ENCODE data around the gene TLR8. TPM values are rescaled to one million over a fixed set of nuclear protein-coding genes. Genes with fewer than 3 reads are reported as not detected.

Gene TLR8
- total RNA-seq, 2 donors from 2014 or later = 0.26 TPM; not detected in 1

- Histone ChIP-seq H3K27me3 (no peaks in the 10 kb centered on the region), H3K36me3 (replicated peaks in 1 of 2; ENCODE audit: insufficient read depth in 1 of 2, low read depth in 2 of 2) (no peaks in the 10 kb centered on the region), H3K27ac (no peak overlapping the region), H3K4me3 (no peak overlapping the region), H3K4me1 (no peaks in the 10 kb centered on the region), H3K9me3 (no peaks in the 10 kb centered on the region)
- WGBS, 2 donors = 65 to 75% methylated on average over 4 to 5 of the region's 5 CpGs
- intact Hi-C loops (cut with DNase I) = no loop called here
- no peak for ATAC-seq
- TF ChIP-seq POLR2A (IDR thresholded peaks at IDR 0.05) (no peak), CTCF (IDR thresholded peaks at IDR 0.05) (no peak)
- no peak for DNase-seq
Observed at GRCh38 chrX:12912791-12913482, 6.5 kb downstream of the TLR8 start.

- DNase-seq (no peak), ATAC-seq (no peak)
- Histone ChIP-seq H3K27me3 (no peaks in the 10 kb centered on the region), H3K4me3 (no peak overlapping the region), H3K9me3 (no peaks in the 10 kb centered on the region), H3K27ac (no peak overlapping the region), H3K4me1 (no peaks in the 10 kb centered on the region), H3K36me3 (replicated peaks in 1 of 2; ENCODE audit: insufficient read depth in 1 of 2, low read depth in 2 of 2) (no peaks in the 10 kb centered on the region)
- WGBS, 2 donors = 67 to 79% methylated on average over 2 of the region's 2 CpGs
- TF ChIP-seq POLR2A (IDR thresholded peaks at IDR 0.05) = no peak
- TF ChIP-seq CTCF (IDR thresholded peaks at IDR 0.05) = no peak
- intact Hi-C loops (cut with DNase I) = no loop called here
Observed at GRCh38 chrX:12917753-12918152, 11.3 kb downstream of the TLR8 start.

GRCh38 chrX:12919051-12919450, 12.6 kb downstream of the TLR8 start:
- Histone ChIP-seq H3K27ac (no peak overlapping the region), H3K4me1 (no peaks in the 10 kb centered on the region), H3K4me3 (no peak overlapping the region), H3K9me3 (no peaks in the 10 kb centered on the region), H3K36me3 (replicated peaks in 1 of 2; ENCODE audit: insufficient read depth in 1 of 2, low read depth in 2 of 2) (no peaks in the 10 kb centered on the region), H3K27me3 (no peaks in the 10 kb centered on the region)
- TF ChIP-seq POLR2A (IDR thresholded peaks at IDR 0.05) (no peak), CTCF (IDR thresholded peaks at IDR 0.05) (no peak)
- intact Hi-C loops (cut with DNase I) = no loop called here
- no peak for DNase-seq
- WGBS, 2 donors = 45 to 84% methylated on average over 10 of the region's 10 CpGs
- no peak for ATAC-seq

- DNase-seq = no peak
- intact Hi-C loops (cut with DNase I) = no loop called here
- no peaks in the 10 kb centered on the region for H3K36me3 ChIP-seq (replicated peaks in 1 of 2; ENCODE audit: insufficient read depth in 1 of 2, low read depth in 2 of 2)
- H3K4me3 ChIP-seq = no peak overlapping the region
- H3K4me1 ChIP-seq = no peaks in the 10 kb centered on the region
- no peak for TF ChIP-seq POLR2A (IDR thresholded peaks at IDR 0.05)
- TF ChIP-seq CTCF (IDR thresholded peaks at IDR 0.05) = no peak
- WGBS, 2 donors = 78 to 86% methylated on average over 8 of the region's 8 CpGs
- H3K27me3 ChIP-seq = no peaks in the 10 kb centered on the region
- no peak for ATAC-seq
- no peaks in the 10 kb centered on the region for H3K9me3 ChIP-seq
- no peak overlapping the region for H3K27ac ChIP-seq
Observed at GRCh38 chrX:12919620-12920019, 13.2 kb downstream of the TLR8 start.

GRCh38 chrX:12920990-12921389, 14.6 kb downstream of the TLR8 start:
- WGBS, 2 donors = 64 to 67% methylated on average over 8 of the region's 8 CpGs
- no peak for TF ChIP-seq POLR2A (IDR thresholded peaks at IDR 0.05)
- no peak for TF ChIP-seq CTCF (IDR thresholded peaks at IDR 0.05)
- Histone ChIP-seq H3K36me3 (replicated peaks in 1 of 2; ENCODE audit: insufficient read depth in 1 of 2, low read depth in 2 of 2) (no peaks in the 10 kb centered on the region), H3K4me1 (no peaks in the 10 kb centered on the region), H3K4me3 (no peak overlapping the region), H3K9me3 (no peaks in the 10 kb centered on the region), H3K27ac (no peak overlapping the region), H3K27me3 (no peaks in the 10 kb centered on the region)
- intact Hi-C loops (cut with DNase I) = no loop called here
- DNase-seq (no peak), ATAC-seq (no peak)

Measured in body of pancreas (tissue), 4 donors.